Measurements from ENCODE around the gene LRRC37A3. TPM values are rescaled to one million over a fixed set of nuclear protein-coding genes. Genes with fewer than 3 reads are reported as not detected.
"Not testable (repeated sequence)": the region's sequence is repeated elsewhere in the genome, so short reads cannot be mapped to it uniquely, and the experiment has no call there.

Gene LRRC37A3
- total RNA-seq, 1 donor from 2014 or later: 26.1 TPM

- not testable (repeated sequence) for H3K27me3 ChIP-seq (ENCODE audit: control insufficient read depth in 3 of 3, insufficient read depth in 3 of 3, low read length in 3 of 3); H3K4me3 ChIP-seq (ENCODE audit: low read length in 3 of 3); H3K4me1 ChIP-seq (ENCODE audit: control insufficient read depth in 3 of 3, insufficient read depth in 3 of 3, low read length in 3 of 3); H3K36me3 ChIP-seq (ENCODE audit: control insufficient read depth in 3 of 3, insufficient read depth in 3 of 3, low read length in 3 of 3); H3K27ac ChIP-seq (ENCODE audit: low read depth, low read length); H3K9ac ChIP-seq (ENCODE audit: low read depth in 1 of 3, low read length in 3 of 3); H3K9me3 ChIP-seq (ENCODE audit: control insufficient read depth in 3 of 3, low read length in 3 of 3)
Measured at GRCh38 chr17:64928701-64929100, 9.4 kb upstream of the LRRC37A3 start.

- H3K9ac ChIP-seq (ENCODE audit: low read depth in 1 of 3, low read length in 3 of 3); H3K4me1 ChIP-seq (ENCODE audit: control insufficient read depth in 3 of 3, insufficient read depth in 3 of 3, low read length in 3 of 3); H3K27me3 ChIP-seq (ENCODE audit: control insufficient read depth in 3 of 3, insufficient read depth in 3 of 3, low read length in 3 of 3); H3K9me3 ChIP-seq (ENCODE audit: control insufficient read depth in 3 of 3, low read length in 3 of 3); H3K27ac ChIP-seq (ENCODE audit: low read depth, low read length); H3K36me3 ChIP-seq (ENCODE audit: control insufficient read depth in 3 of 3, insufficient read depth in 3 of 3, low read length in 3 of 3); H3K4me3 ChIP-seq (ENCODE audit: low read length in 3 of 3): not testable (repeated sequence)
Measured at GRCh38 chr17:64927444-64927843, 8.2 kb upstream of the LRRC37A3 start.

GRCh38 chr17:64926430-64926829 is 7.2 kb upstream of the LRRC37A3 start:
- not testable (repeated sequence) for H3K4me3 ChIP-seq (ENCODE audit: low read length in 3 of 3)

GRCh38 chr17:64925244-64925643 is 6.0 kb upstream of the LRRC37A3 start:
- not testable (repeated sequence) for H3K27ac ChIP-seq (ENCODE audit: low read depth, low read length); H3K27me3 ChIP-seq (ENCODE audit: control insufficient read depth in 3 of 3, insufficient read depth in 3 of 3, low read length in 3 of 3); H3K4me3 ChIP-seq (ENCODE audit: low read length in 3 of 3); H3K9ac ChIP-seq (ENCODE audit: low read depth in 1 of 3, low read length in 3 of 3); H3K9me3 ChIP-seq (ENCODE audit: control insufficient read depth in 3 of 3, low read length in 3 of 3); H3K4me1 ChIP-seq (ENCODE audit: control insufficient read depth in 3 of 3, insufficient read depth in 3 of 3, low read length in 3 of 3); H3K36me3 ChIP-seq (ENCODE audit: control insufficient read depth in 3 of 3, insufficient read depth in 3 of 3, low read length in 3 of 3)

More at GRCh38 chr17:64926430-64926829, 7.2 kb upstream of the LRRC37A3 start:
- H3K9me3 ChIP-seq (ENCODE audit: control insufficient read depth in 3 of 3, low read length in 3 of 3); H3K27me3 ChIP-seq (ENCODE audit: control insufficient read depth in 3 of 3, insufficient read depth in 3 of 3, low read length in 3 of 3); H3K9ac ChIP-seq (ENCODE audit: low read depth in 1 of 3, low read length in 3 of 3); H3K4me1 ChIP-seq (ENCODE audit: control insufficient read depth in 3 of 3, insufficient read depth in 3 of 3, low read length in 3 of 3); H3K27ac ChIP-seq (ENCODE audit: low read depth, low read length); H3K36me3 ChIP-seq (ENCODE audit: control insufficient read depth in 3 of 3, insufficient read depth in 3 of 3, low read length in 3 of 3): not testable (repeated sequence)

- not testable (repeated sequence) for H3K36me3 ChIP-seq (ENCODE audit: control insufficient read depth in 3 of 3, insufficient read depth in 3 of 3, low read length in 3 of 3); H3K9me3 ChIP-seq (ENCODE audit: control insufficient read depth in 3 of 3, low read length in 3 of 3); H3K4me1 ChIP-seq (ENCODE audit: control insufficient read depth in 3 of 3, insufficient read depth in 3 of 3, low read length in 3 of 3); H3K9ac ChIP-seq (ENCODE audit: low read depth in 1 of 3, low read length in 3 of 3); H3K27ac ChIP-seq (ENCODE audit: low read depth, low read length); H3K4me3 ChIP-seq (ENCODE audit: low read length in 3 of 3); H3K27me3 ChIP-seq (ENCODE audit: control insufficient read depth in 3 of 3, insufficient read depth in 3 of 3, low read length in 3 of 3)
Measured at GRCh38 chr17:64923051-64923568, 3.8 kb upstream of the LRRC37A3 start.

GRCh38 chr17:64920419-64921172 is 1.3 kb upstream of the LRRC37A3 start:
- H3K9ac ChIP-seq (ENCODE audit: low read depth in 1 of 3, low read length in 3 of 3): no peak overlapping the region

GRCh38 chr17:64920026-64920418 is 744 bp upstream of the LRRC37A3 start:
- H3K27me3 ChIP-seq (ENCODE audit: control insufficient read depth in 3 of 3, insufficient read depth in 3 of 3, low read length in 3 of 3): no peaks in the 10 kb centered on the region
- no peaks in the 10 kb centered on the region for H3K36me3 ChIP-seq (ENCODE audit: control insufficient read depth in 3 of 3, insufficient read depth in 3 of 3, low read length in 3 of 3)
- H3K9me3 ChIP-seq (ENCODE audit: control insufficient read depth in 3 of 3, low read length in 3 of 3): no peaks in the 10 kb centered on the region
- peak overlapping the region in 2 of 3 donors; percentile 85 to 86 for H3K9ac ChIP-seq (ENCODE audit: low read depth in 1 of 3, low read length in 3 of 3)
- peak overlapping the region; percentile 62 to 72 (median 71) for H3K4me3 ChIP-seq (ENCODE audit: low read length in 3 of 3)
- peaks cover 0 to 2% (median 0%) of the 10 kb centered on the region in 3 donors for H3K4me1 ChIP-seq (ENCODE audit: control insufficient read depth in 3 of 3, insufficient read depth in 3 of 3, low read length in 3 of 3)
- peak overlapping the region; percentile 85 for H3K27ac ChIP-seq (ENCODE audit: low read depth, low read length)

More at GRCh38 chr17:64920419-64921172, 1.3 kb upstream of the LRRC37A3 start:
- no peak overlapping the region for H3K27ac ChIP-seq (ENCODE audit: low read depth, low read length)
- H3K4me1 ChIP-seq (ENCODE audit: control insufficient read depth in 3 of 3, insufficient read depth in 3 of 3, low read length in 3 of 3): peaks cover 0 to 2% (median 0%) of the 10 kb centered on the region in 3 donors
- H3K27me3 ChIP-seq (ENCODE audit: control insufficient read depth in 3 of 3, insufficient read depth in 3 of 3, low read length in 3 of 3): no peaks in the 10 kb centered on the region
- H3K36me3 ChIP-seq (ENCODE audit: control insufficient read depth in 3 of 3, insufficient read depth in 3 of 3, low read length in 3 of 3): no peaks in the 10 kb centered on the region
- H3K9me3 ChIP-seq (ENCODE audit: control insufficient read depth in 3 of 3, low read length in 3 of 3): no peaks in the 10 kb centered on the region
- no peak overlapping the region for H3K4me3 ChIP-seq (ENCODE audit: low read length in 3 of 3)

GRCh38 chr17:64918842-64919288 is 413 bp downstream of the LRRC37A3 start:
- not testable (repeated sequence) for H3K27me3 ChIP-seq (ENCODE audit: control insufficient read depth in 3 of 3, insufficient read depth in 3 of 3, low read length in 3 of 3); H3K36me3 ChIP-seq (ENCODE audit: control insufficient read depth in 3 of 3, insufficient read depth in 3 of 3, low read length in 3 of 3); H3K4me1 ChIP-seq (ENCODE audit: control insufficient read depth in 3 of 3, insufficient read depth in 3 of 3, low read length in 3 of 3); H3K9me3 ChIP-seq (ENCODE audit: control insufficient read depth in 3 of 3, low read length in 3 of 3)
- Histone ChIP-seq H3K27ac (ENCODE audit: low read depth, low read length) (peak overlapping the region; percentile 85), H3K9ac (ENCODE audit: low read depth in 1 of 3, low read length in 3 of 3) (peak overlapping the region in 2 of 3 donors; percentile 85 to 86), H3K4me3 (ENCODE audit: low read length in 3 of 3) (peak overlapping the region; percentile 51 to 72 (median 71))

- not testable (repeated sequence) for H3K9ac ChIP-seq (ENCODE audit: low read depth in 1 of 3, low read length in 3 of 3); H3K9me3 ChIP-seq (ENCODE audit: control insufficient read depth in 3 of 3, low read length in 3 of 3); H3K4me1 ChIP-seq (ENCODE audit: control insufficient read depth in 3 of 3, insufficient read depth in 3 of 3, low read length in 3 of 3); H3K27me3 ChIP-seq (ENCODE audit: control insufficient read depth in 3 of 3, insufficient read depth in 3 of 3, low read length in 3 of 3); H3K36me3 ChIP-seq (ENCODE audit: control insufficient read depth in 3 of 3, insufficient read depth in 3 of 3, low read length in 3 of 3); H3K27ac ChIP-seq (ENCODE audit: low read depth, low read length); H3K4me3 ChIP-seq (ENCODE audit: low read length in 3 of 3)
Measured at GRCh38 chr17:64917540-64917939, 1.7 kb downstream of the LRRC37A3 start.

- not testable (repeated sequence) for H3K4me3 ChIP-seq (ENCODE audit: low read length in 3 of 3); H3K9me3 ChIP-seq (ENCODE audit: control insufficient read depth in 3 of 3, low read length in 3 of 3); H3K27ac ChIP-seq (ENCODE audit: low read depth, low read length); H3K27me3 ChIP-seq (ENCODE audit: control insufficient read depth in 3 of 3, insufficient read depth in 3 of 3, low read length in 3 of 3); H3K9ac ChIP-seq (ENCODE audit: low read depth in 1 of 3, low read length in 3 of 3); H3K4me1 ChIP-seq (ENCODE audit: control insufficient read depth in 3 of 3, insufficient read depth in 3 of 3, low read length in 3 of 3); H3K36me3 ChIP-seq (ENCODE audit: control insufficient read depth in 3 of 3, insufficient read depth in 3 of 3, low read length in 3 of 3)
Measured at GRCh38 chr17:64915244-64915643, 4.0 kb downstream of the LRRC37A3 start.
